Neuron (in vitro differentiated cells): ENCODE measurements around the gene ELAVL4.

Experiments
- H2AFZ ChIP-seq: one replicate; pipeline ENCODE4 v1.6.1; 2013; ENCODE audit warnings: low read depth, mild to moderate bottlenecking, inconsistent platforms, low read length, moderate library complexity
- H3K27me3 ChIP-seq: one replicate; pipeline ENCODE4 v1.6.1; 2013; ENCODE audit warnings: low read length; ENCODE audit not compliant: insufficient read depth
- H3K36me3 ChIP-seq: one replicate; pipeline ENCODE4 v1.6.1; 2013; ENCODE audit warnings: low read length; ENCODE audit not compliant: insufficient read depth
- H3K4me1 ChIP-seq: one replicate; pipeline ENCODE4 v1.6.1; 2013; ENCODE audit warnings: low read length; ENCODE audit not compliant: insufficient read depth
- H3K4me3 ChIP-seq: 2 replicates; pipeline ENCODE4 v1.5.1; 2013; ENCODE audit warnings: mild to moderate bottlenecking, low read length, moderate library complexity
- H3K9me3 ChIP-seq: one replicate; pipeline ENCODE4 v1.6.1; 2013; ENCODE audit warnings: low read length

ELAVL4 gene

DNA sequence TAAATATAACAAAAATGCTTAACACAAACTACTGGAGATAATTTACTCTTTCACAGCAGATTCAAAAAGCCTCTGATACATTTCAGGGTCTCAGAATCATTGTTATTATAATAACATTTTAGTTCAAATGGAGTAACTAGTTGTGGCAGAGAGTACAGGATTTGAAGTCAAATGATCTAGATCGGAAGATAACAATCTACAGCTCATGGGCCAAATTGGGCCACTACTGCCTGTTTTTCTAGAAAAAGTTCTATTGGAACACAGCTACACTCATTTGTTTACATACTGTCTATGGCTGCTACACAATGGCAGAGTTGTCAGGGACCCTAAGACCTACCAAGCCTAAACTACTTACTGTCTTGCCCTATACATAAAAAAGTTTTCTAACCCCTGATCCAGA is 63.6 kb downstream of the ELAVL4 start:
- no peak overlapping the region for H2AFZ ChIP-seq
- H3K4me1 ChIP-seq, result no peaks in the 10 kb centered on the region
- H3K36me3 ChIP-seq, result no peaks in the 10 kb centered on the region
- H3K9me3 ChIP-seq, result no peaks in the 10 kb centered on the region
- H3K27me3 ChIP-seq, result peaks cover 2% of the 10 kb centered on the region
- H3K4me3 ChIP-seq, result no peak overlapping the region

DNA sequence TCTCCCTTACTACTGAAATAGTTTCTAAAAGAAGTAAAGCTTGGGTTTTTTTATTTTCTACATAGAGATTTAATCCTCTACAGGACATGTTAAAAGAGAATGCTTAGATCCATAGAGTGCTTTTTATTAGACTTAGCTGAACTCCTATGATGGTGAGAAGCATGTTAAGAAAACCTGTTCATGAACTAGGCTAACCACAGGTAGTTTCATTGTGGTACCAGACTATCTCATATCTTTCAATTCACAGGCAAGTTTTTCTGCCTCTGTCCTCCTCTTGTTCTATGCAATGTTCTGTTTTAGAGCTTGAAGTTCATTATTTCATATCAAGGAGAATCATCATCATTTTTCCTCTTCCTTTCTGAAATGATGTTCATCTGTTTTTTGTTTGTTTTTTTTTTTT is 65.4 kb downstream of the ELAVL4 start:
- Histone ChIP-seq H2AFZ (no peak overlapping the region), H3K36me3 (no peaks in the 10 kb centered on the region), H3K9me3 (no peaks in the 10 kb centered on the region), H3K4me3 (no peak overlapping the region), H3K4me1 (no peaks in the 10 kb centered on the region), H3K27me3 (peaks cover 2% of the 10 kb centered on the region)

DNA sequence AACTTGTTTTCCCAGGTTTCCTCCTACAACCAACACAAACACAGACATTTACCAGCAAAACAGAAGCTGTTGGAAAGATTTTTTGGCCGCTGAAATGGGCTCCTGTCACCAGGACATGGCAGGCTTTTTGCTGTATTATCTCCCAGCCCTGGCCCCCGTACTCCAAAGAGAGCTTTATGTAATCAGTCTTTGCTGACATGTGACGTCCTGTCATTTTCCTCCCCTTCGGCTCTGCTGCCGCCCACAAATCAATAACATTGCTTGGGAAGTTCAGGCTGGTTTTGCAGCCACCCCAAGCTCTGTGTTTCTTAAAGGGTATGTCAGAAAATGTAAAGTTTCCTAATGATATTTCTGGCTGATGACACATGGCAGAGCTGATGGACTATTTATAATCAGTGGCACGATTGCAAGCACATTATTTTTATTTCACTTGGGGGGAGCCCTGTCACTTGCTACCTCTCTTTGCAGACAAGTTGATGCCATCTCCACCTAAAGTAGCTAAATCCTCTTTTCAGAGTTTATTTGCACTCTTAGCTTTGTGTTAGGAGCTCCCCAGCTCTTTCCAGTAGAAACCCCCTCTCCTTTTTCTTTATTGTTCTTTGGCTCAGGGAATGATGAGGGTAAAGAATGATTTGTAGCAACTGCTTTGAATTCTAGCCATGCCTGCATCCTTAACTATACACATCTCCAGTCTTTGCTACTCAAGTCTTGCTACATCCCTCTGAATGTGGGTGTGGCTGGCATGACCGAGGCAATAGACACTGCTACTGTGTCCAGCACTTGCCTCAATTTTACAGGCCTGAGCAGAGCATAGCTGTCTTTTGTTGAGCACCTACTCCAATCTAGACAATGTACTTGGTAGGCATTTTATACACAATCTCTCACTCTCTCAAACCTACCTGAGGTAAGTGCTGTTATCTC is 67.3 kb downstream of the ELAVL4 start:
- Histone ChIP-seq H2AFZ (no peak overlapping the region), H3K27me3 (peaks cover 2% of the 10 kb centered on the region), H3K4me3 (no peak overlapping the region), H3K36me3 (no peaks in the 10 kb centered on the region), H3K4me1 (no peaks in the 10 kb centered on the region), H3K9me3 (no peaks in the 10 kb centered on the region)

DNA sequence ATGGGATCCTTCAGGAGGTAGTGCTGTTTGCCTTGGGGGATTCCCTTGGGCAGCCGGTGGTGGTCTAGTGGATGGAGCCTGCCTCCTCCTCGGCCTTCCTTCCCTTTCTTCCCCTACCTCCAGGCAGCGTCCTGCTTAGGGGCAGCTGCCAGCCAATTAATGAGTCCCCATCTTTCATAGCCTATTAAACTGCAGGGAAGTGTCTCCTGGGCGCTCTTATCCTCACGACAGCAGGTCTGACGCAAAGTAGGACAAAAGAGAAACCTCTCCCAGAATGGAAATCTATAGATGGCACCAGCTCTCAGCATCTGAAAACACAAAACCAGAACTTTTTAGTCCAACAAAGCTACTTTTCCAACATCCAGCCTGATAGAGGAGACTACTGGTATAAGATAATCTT is 69.3 kb downstream of the ELAVL4 start:
- Histone ChIP-seq H3K4me1 (no peaks in the 10 kb centered on the region), H3K9me3 (no peaks in the 10 kb centered on the region), H2AFZ (no peak overlapping the region), H3K4me3 (no peak overlapping the region), H3K36me3 (no peaks in the 10 kb centered on the region), H3K27me3 (no peaks in the 10 kb centered on the region)

DNA sequence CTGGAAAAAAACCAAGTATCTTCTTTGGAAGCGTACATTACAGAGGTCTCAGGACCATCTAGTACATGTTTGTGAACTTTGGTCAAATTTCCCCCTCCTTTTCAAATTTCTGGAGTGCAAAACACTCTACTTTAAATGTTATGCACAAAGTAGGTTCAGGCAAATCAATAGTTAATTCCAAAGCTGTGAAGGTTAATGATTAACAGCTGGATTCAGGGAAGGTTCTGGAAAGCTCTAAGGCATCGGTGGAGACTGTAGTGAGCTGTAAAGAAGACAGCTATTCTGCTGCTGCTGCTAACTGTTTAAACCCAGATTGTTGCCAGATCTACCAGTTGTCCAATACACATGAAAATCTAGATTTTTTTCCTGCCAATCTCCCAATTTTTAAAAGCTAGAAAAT is 70.9 kb downstream of the ELAVL4 start:
- Histone ChIP-seq H3K9me3 (no peaks in the 10 kb centered on the region), H3K4me3 (no peak overlapping the region), H2AFZ (no peak overlapping the region), H3K27me3 (peaks cover 3% of the 10 kb centered on the region), H3K4me1 (no peaks in the 10 kb centered on the region), H3K36me3 (no peaks in the 10 kb centered on the region)

DNA sequence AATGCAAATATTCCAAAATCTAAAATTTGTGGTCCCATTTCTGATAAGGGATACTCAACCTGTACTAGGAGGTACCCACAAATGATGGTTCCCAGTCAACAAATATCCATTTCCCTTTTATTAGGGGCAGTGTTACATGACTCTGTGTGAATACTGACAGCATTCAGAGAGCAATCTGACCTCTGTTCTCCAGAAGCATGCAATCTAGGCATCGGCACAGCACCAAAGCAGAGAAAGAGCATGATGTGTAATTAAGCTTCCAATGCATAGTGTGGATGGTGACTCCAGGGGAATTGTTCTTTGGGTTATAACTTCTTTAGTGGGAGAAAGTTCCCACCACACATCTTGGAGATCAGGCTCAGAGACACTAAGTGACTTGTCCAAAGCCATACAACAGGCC is 71.6 kb downstream of the ELAVL4 start:
- H3K36me3 ChIP-seq, result no peaks in the 10 kb centered on the region
- H3K4me1 ChIP-seq, result no peaks in the 10 kb centered on the region

DNA sequence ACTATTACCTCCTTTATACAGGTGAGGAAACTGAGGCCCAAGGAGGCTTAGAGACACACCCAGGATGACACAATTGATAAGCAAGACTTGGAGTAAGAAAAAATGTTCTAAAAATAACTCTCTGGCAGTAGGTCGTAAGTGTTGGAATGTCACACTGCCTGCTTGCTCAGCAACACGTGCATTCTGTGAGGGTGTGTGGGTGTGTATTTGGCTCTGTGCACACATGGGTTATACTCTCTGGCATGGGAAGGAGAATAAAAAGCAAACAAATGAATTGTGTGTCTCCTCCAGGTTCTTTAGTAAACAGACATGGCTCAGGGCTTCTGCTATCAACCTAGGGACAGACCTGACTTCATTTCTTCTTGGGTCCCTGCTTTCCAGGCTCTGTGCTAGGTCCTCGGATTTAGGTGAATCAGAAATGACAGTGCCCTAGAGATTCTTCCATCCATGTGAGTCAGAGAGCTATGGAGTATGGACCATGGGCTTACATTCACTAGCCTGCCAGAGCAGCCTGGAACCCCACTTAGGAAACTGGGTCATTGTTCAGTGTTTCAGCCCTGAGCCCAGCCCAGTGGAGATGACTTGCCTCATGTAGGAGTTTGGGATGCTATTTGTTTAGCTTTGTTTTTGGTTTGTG is 72.4 kb downstream of the ELAVL4 start:
- Histone ChIP-seq H3K4me1 (no peaks in the 10 kb centered on the region), H3K27me3 (peaks cover 3% of the 10 kb centered on the region), H2AFZ (no peak overlapping the region), H3K4me3 (no peak overlapping the region), H3K9me3 (no peaks in the 10 kb centered on the region), H3K36me3 (no peaks in the 10 kb centered on the region)

More for the DNA sequence above, 71.6 kb downstream of the ELAVL4 start:
- H3K27me3 ChIP-seq, result peaks cover 3% of the 10 kb centered on the region
- no peak overlapping the region for H2AFZ ChIP-seq
- no peaks in the 10 kb centered on the region for H3K9me3 ChIP-seq
- H3K4me3 ChIP-seq, result no peak overlapping the region

DNA sequence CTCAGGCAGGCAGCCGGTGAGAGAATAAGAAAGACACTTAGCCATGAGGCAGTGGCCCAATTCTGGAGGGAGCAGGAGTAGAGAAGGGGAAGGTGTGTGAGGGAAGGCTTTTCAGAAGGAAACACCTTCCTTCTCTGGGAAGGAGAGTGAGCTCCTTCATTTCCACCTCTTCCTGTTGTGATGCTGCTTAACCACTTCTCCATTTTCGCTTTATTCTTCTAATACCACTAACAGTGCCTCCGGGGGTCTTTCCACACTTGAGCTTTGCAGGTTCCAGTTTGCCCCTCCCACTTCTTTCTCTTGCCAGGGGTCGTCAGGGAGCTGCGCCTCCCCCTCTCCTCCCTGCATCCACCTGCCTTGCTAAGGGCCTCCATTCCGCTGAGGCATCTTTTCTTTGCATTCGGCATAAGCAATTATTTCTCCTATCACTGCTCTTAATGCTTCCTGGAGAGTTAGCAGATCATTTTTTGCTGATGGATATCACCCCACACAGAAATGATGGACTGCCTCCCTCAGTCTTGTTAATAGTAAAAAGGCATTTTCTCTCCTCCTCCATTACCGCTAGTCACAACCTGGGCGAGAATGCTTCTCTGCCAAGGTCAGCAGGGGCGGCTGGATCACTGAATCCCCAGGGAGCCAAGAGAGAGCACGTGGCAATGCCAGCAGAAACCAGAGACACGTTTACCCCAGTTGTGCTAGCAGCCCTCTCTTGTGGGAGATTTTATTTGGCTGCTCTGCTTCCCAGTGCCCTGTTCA is 74.8 kb downstream of the ELAVL4 start:
- Histone ChIP-seq H3K36me3 (no peaks in the 10 kb centered on the region), H2AFZ (no peak overlapping the region), H3K27me3 (peaks cover 3% of the 10 kb centered on the region)

DNA sequence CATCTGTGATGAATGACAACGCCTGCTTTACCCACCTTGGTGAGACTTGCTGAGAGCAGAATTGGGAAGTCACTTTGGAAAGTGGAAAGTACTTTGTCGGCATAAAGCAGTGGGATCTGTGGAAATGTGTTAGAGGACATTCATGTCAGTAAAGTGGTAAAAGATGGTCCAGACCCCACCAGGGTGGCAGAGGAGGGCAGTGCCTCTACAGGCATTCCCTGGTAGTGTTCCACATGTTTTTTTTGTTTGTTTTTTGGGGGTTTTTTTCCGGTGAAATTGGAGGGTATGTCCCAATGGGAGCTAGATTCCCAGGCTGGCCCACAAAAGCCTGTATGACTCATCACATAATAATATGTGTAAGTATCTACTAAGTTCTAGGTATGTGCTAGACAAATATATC is 80.6 kb downstream of the ELAVL4 start:
- no peak overlapping the region for H2AFZ ChIP-seq

More for the DNA sequence above, 74.8 kb downstream of the ELAVL4 start:
- Histone ChIP-seq H3K9me3 (no peaks in the 10 kb centered on the region), H3K4me3 (no peak overlapping the region), H3K4me1 (no peaks in the 10 kb centered on the region)

DNA sequence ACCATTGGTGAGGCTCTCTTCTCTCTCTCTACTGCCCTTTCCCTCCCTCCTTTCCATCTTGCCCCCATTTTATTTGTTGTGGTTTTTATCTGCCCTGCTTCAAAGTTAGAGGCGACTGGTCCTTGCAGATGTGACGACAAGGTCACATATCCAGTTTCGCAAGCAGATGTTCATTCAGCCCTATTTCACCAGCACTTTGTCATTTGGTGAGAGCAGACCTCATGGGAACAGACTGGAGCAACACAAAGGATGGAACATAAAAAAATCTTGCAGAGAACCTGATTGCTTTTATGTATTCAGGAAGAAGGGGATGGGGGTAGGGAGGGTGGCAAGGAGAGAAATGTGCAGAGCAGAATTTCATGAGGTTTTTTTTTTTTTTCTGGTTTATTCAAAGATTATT is 84.3 kb downstream of the ELAVL4 start:
- Histone ChIP-seq H3K4me3 (no peak overlapping the region), H3K4me1 (no peaks in the 10 kb centered on the region), H3K36me3 (no peaks in the 10 kb centered on the region), H3K27me3 (peaks cover 3% of the 10 kb centered on the region), H3K9me3 (no peaks in the 10 kb centered on the region), H2AFZ (no peak overlapping the region)

More for the DNA sequence above, 80.6 kb downstream of the ELAVL4 start:
- no peak overlapping the region for H3K4me3 ChIP-seq
- H3K9me3 ChIP-seq, result no peaks in the 10 kb centered on the region
- H3K27me3 ChIP-seq, result peaks cover 2% of the 10 kb centered on the region
- H3K36me3 ChIP-seq, result no peaks in the 10 kb centered on the region
- H3K4me1 ChIP-seq, result no peaks in the 10 kb centered on the region

DNA sequence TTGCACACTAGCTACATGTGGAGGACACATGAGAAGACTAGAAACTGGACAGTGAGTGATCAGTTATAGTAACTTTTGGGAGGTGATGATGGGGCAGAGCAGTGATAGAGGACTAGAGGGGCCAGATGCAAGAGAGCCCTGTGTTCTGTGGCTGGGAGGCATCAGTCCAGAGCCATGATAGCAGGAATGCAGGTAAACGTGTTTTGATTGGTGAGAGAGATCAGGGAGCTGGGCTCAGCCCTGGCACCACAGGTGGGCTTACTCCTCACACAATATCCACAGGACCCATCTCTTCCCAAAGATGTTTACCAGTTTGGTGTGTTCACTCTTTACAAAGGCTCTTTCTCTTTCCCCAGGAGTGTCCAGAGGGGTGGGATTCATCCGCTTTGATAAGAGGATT is 86.5 kb downstream of the ELAVL4 start:
- Histone ChIP-seq H3K4me1 (no peaks in the 10 kb centered on the region), H2AFZ (no peak overlapping the region), H3K4me3 (no peak overlapping the region), H3K36me3 (no peaks in the 10 kb centered on the region), H3K9me3 (no peaks in the 10 kb centered on the region), H3K27me3 (peaks cover 6% of the 10 kb centered on the region)

DNA sequence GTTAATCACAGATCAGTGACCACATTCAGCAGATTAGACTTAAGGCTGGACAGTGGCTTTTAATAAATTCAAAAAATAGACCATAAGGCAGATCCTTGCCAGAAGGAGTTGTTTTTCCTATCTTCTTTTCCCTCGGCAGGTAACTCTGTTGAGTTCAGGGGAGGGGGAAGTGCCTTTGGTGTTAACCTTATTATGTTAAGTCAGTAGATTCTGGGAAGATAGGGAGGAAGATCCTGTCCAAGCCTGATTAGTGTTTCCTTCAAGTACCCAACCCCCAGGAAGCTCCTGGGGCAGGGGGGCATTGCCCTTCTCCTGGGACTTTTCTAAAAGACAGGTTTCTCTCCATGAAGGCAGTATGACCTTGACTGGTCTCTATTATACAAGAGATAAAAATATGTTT is 87.4 kb downstream of the ELAVL4 start:
- no peaks in the 10 kb centered on the region for H3K4me1 ChIP-seq
- H3K9me3 ChIP-seq, result no peaks in the 10 kb centered on the region
- no peak overlapping the region for H3K4me3 ChIP-seq
- H3K36me3 ChIP-seq, result no peaks in the 10 kb centered on the region
- H3K27me3 ChIP-seq, result peaks cover 6% of the 10 kb centered on the region
- no peak overlapping the region for H2AFZ ChIP-seq

DNA sequence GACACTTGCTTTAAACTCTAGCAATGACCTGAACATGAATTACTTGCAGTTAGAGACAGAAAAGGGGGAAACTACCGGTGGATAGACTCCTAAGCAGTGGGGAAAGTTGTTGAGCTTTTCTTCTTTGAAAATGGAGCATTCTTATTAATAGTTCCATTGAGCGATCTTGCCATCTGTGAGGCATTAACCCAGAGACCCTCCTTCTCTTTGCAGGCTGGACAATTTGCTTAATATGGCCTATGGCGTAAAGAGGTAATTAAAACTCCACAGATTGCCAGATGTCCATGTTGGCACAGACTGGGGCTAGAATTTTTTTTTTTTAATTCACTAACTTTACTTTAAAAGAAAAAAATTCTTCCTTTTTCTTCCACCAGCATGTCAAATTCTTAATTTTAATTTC is 88.5 kb downstream of the ELAVL4 start:
- H3K27me3 ChIP-seq, result peaks cover 6% of the 10 kb centered on the region
- no peak overlapping the region for H2AFZ ChIP-seq
- no peaks in the 10 kb centered on the region for H3K4me1 ChIP-seq

More for the DNA sequence above, 88.5 kb downstream of the ELAVL4 start:
- Histone ChIP-seq H3K36me3 (no peaks in the 10 kb centered on the region), H3K4me3 (no peak overlapping the region), H3K9me3 (no peaks in the 10 kb centered on the region)
